IMR-90 (cell line): ENCODE results near the gene SRPK1. TPM values are rescaled to one million over a fixed set of nuclear protein-coding genes. Genes with fewer than 3 reads are reported as not detected.

ENCODE experiments used
- ATAC-seq: fragments of 200-7000 bp; cut with Tn5 transposase; 2 replicates; pipeline ENCODE4 v1.9.1; 2020; ENCODE audit warnings: low read depth, mild to moderate bottlenecking, moderate library complexity
- BruUV-seq: library from RNA; stranded (reverse); fragments of 400-500 nt; replicated peaks from 2 replicates; lab custom pipeline; 2021; lab: Mats Ljungman, UMichigan
- CTCF ChIA-PET: fragments of 300-600 bp; formaldehyde crosslinking; extraction: SDS; loops from one replicate; lab custom pipeline; 2021; ENCODE audit warnings: antibody characterized with exemption; lab: Yijun Ruan, JAX
- POLR2A ChIA-PET: fragments of 300-600 bp; sonication (Branson Sonifier 250); formaldehyde crosslinking; loops from one replicate; lab custom pipeline; 2022; ENCODE audit warnings: antibody characterized with exemption; ENCODE audit not compliant: unreplicated experiment; lab: Charles Lee
- DNase-seq: peaks from one replicate; pipeline ENCODE4 v3.0.0; 2013
- H2AFZ ChIP-seq: replicated peaks from 2 replicates; pipeline ENCODE3; 2013; ENCODE audit warnings: low read length, mild to moderate bottlenecking; ENCODE audit not compliant: poor library complexity
- H2AK5ac ChIP-seq: 2 replicates; pipeline ENCODE4 v1.6.1; 2013; ENCODE audit warnings: low read depth, low read length, inconsistent platforms
- H2AK9ac ChIP-seq: replicated peaks from 2 replicates; pipeline ENCODE3; 2013; ENCODE audit warnings: mild to moderate bottlenecking, low read depth, low read length, moderate library complexity; ENCODE audit not compliant: poor library complexity
- H2BK120ac ChIP-seq: 2 replicates; pipeline ENCODE4 v1.6.1; 2013; ENCODE audit warnings: low read depth, low read length, inconsistent platforms
- H2BK15ac ChIP-seq: 3 replicates; pipeline ENCODE4 v1.6.1; 2013; ENCODE audit warnings: low read depth, low read length, inconsistent platforms
- H2BK20ac ChIP-seq: 2 replicates; pipeline ENCODE4 v1.6.1; 2013; ENCODE audit warnings: low read depth, mild to moderate bottlenecking, inconsistent platforms, low read length, moderate library complexity
- H2BK5ac ChIP-seq: 2 replicates; pipeline ENCODE4 v1.6.1; 2013; ENCODE audit warnings: mild to moderate bottlenecking, low read depth, low read length, inconsistent platforms; ENCODE audit not compliant: poor library complexity, severe bottlenecking
- H3K14ac ChIP-seq: replicated peaks from 2 replicates; pipeline ENCODE4 v1.6.1; 2013; ENCODE audit warnings: low read depth, low read length, inconsistent platforms
- H3K18ac ChIP-seq: 2 replicates; pipeline ENCODE4 v1.6.1; 2013; ENCODE audit warnings: low read depth, low read length, control low read depth
- H3K23ac ChIP-seq: 2 replicates; pipeline ENCODE4 v1.6.1; 2013; ENCODE audit warnings: low read depth, low read length, inconsistent platforms
- H3K27ac ChIP-seq: 2 replicates; pipeline ENCODE4 v1.5.1; 2013; ENCODE audit warnings: mild to moderate bottlenecking, control low read depth, low read length; ENCODE audit not compliant: insufficient read depth
- H3K27me3 ChIP-seq: 2 replicates; pipeline ENCODE4 v1.6.1; 2013; ENCODE audit warnings: low read length; ENCODE audit not compliant: control insufficient read depth, insufficient read depth
- H3K36me3 ChIP-seq: 2 replicates; pipeline ENCODE4 v1.6.1; 2013; ENCODE audit warnings: low read length, mixed read lengths; ENCODE audit not compliant: control insufficient read depth, insufficient read depth
- H3K4ac ChIP-seq: 2 replicates; pipeline ENCODE4 v1.6.1; 2013; ENCODE audit warnings: low read depth, low read length, inconsistent platforms
- H3K4me1 ChIP-seq: 2 replicates; pipeline ENCODE4 v1.6.1; 2013; ENCODE audit warnings: low read length, mixed read lengths; ENCODE audit not compliant: control insufficient read depth, insufficient read depth
- H3K4me2 ChIP-seq: 2 replicates; pipeline ENCODE4 v1.6.1; 2013; ENCODE audit warnings: low read depth, mild to moderate bottlenecking, control low read depth, low read length, moderate library complexity
- H3K4me3 ChIP-seq: 2 replicates; pipeline ENCODE4 v1.5.1; 2013; ENCODE audit warnings: low read depth, mild to moderate bottlenecking, control low read depth, low read length, moderate library complexity; ENCODE audit not compliant: insufficient read depth
- H3K56ac ChIP-seq: 2 replicates; pipeline ENCODE4 v1.6.1; 2013; ENCODE audit warnings: low read length, inconsistent platforms; ENCODE audit not compliant: insufficient read depth; ENCODE audit errors: extremely low read depth
- H3K79me1 ChIP-seq, 2 experiments: 2 replicates each; pipeline ENCODE4 v1.6.1; 2013; ENCODE audit warnings: low read length in 2 of 2, inconsistent platforms in 1 of 2, low read depth in 1 of 2
- H3K9ac ChIP-seq: 2 replicates; pipeline ENCODE4 v1.6.1; 2013; ENCODE audit warnings: low read depth, low read length, control low read depth
- H3K9me1 ChIP-seq: 2 replicates; pipeline ENCODE4 v1.6.1; 2013; ENCODE audit warnings: low read length, inconsistent platforms; ENCODE audit not compliant: insufficient read depth
- H3K9me3 ChIP-seq: 2 replicates; pipeline ENCODE4 v1.6.1; 2013; ENCODE audit warnings: low read length; ENCODE audit not compliant: control insufficient read depth, insufficient read depth
- H4K20me1 ChIP-seq: 2 replicates; pipeline ENCODE4 v1.6.1; 2013; ENCODE audit warnings: low read length, inconsistent platforms; ENCODE audit not compliant: insufficient read depth
- H4K5ac ChIP-seq: 2 replicates; pipeline ENCODE4 v1.6.1; 2013; ENCODE audit warnings: mild to moderate bottlenecking, low read depth, low read length, control low read depth
- H4K8ac ChIP-seq, 2 experiments: 2 replicates each; pipeline ENCODE4 v1.6.1; 2013; ENCODE audit warnings: low read depth in 2 of 2, low read length in 2 of 2, control low read depth in 1 of 2, inconsistent platforms in 1 of 2
- H4K91ac ChIP-seq: 2 replicates; pipeline ENCODE4 v1.6.1; 2013; ENCODE audit warnings: low read depth, low read length, inconsistent platforms; ENCODE audit not compliant: insufficient read depth
- BHLHE40 ChIP-seq: fragments of 150-350 bp; IDR thresholded peaks from 2 replicates; pipeline ENCODE4 v1.6.1; 2016; ENCODE audit warnings: mild to moderate bottlenecking, low read depth, low read length
- CTCF ChIP-seq: conservative IDR thresholded peaks from 2 replicates; pipeline ENCODE4 v1.5.1; 2012; ENCODE audit warnings: mild to moderate bottlenecking, low read depth, low read length, improper control_type of control experiment
- MAFK ChIP-seq: IDR thresholded peaks from 2 replicates; pipeline ENCODE4 v1.6.1; 2012; ENCODE audit warnings: low read depth, low read length, improper control_type of control experiment
- MAZ ChIP-seq: IDR thresholded peaks from 2 replicates; pipeline ENCODE4 v1.6.1; 2012; ENCODE audit warnings: low read depth, mild to moderate bottlenecking, low read length, improper control_type of control experiment, moderate library complexity, borderline replicate concordance
- NFE2L2 ChIP-seq: fragments of 150-350 bp; IDR thresholded peaks from 2 replicates; pipeline ENCODE4 v1.6.1; 2016; ENCODE audit warnings: low read depth, mild to moderate bottlenecking, low read length
- RAD21 ChIP-seq: IDR thresholded peaks from 2 replicates; pipeline ENCODE4 v1.6.1; 2012; ENCODE audit warnings: low read length, improper control_type of control experiment
- RCOR1 ChIP-seq: IDR thresholded peaks from 2 replicates; pipeline ENCODE4 v1.6.1; 2012; ENCODE audit warnings: mild to moderate bottlenecking, low read length, improper control_type of control experiment; ENCODE audit not compliant: insufficient replicate concordance
- SMC3 ChIP-seq: fragments of 150-350 bp; IDR thresholded peaks from 2 replicates; pipeline ENCODE4 v1.6.1; 2016; ENCODE audit warnings: low read depth, mild to moderate bottlenecking, antibody characterized with exemption, low read length, moderate library complexity
- WGBS, 2 experiments: methylation state at CpG; one replicate each; pipeline versions ENCODE4 v1.1.5 to v1.1.7; 2013; ENCODE audit warnings: missing lambda C conversion rate in 2 of 2; ENCODE audit not compliant: insufficient read length in 1 of 2; ENCODE audit errors: extremely low coverage in 2 of 2; 5-methylcytosine and 5-hydroxymethylcytosine counted together
- dilution Hi-C: fragments of 300-500 bp; cut with HindIII; formaldehyde crosslinking; loops from one replicate; pipeline ENCODE4 v1.14.3; 2018; ENCODE audit warnings: low sequenced_read_pairs; ENCODE audit not compliant: unreplicated experiment
- in situ Hi-C: fragments of 300-500 bp; cut with MboI; formaldehyde crosslinking; loops from 3 replicates; pipeline ENCODE4 v1.14.3; 2019; ENCODE audit warnings: low sequenced_read_pairs, inconsistent platforms, mixed read lengths
- intact Hi-C: fragments of 100-400 bp; cut with micrococcal nuclease; formaldehyde crosslinking; loops from 2 replicates; pipeline ENCODE4 v1.10.0; 2022
- polyA plus RNA-seq, 3 experiments: library from polyadenylated mRNA; depleted of rRNA; stranded (reverse); fragments of >200 nt; gene quantifications; 2 replicates each; pipeline ENCODE4 v1.2.3, GENCODE V29; 2012; ENCODE audit warnings: low replicate concordance in 1 of 3
- total RNA-seq: library from RNA; depleted of rRNA; stranded (reverse); fragments of >200 nt; gene quantifications from 2 replicates; pipeline ENCODE4 v1.2.3, GENCODE V29; 2012
- TF ChIP-seq, protein P1 (sequence below): fragments of 150-350 bp; IDR thresholded peaks from 2 replicates; pipeline ENCODE4 v1.6.1; 2017; ENCODE audit warnings: mild to moderate bottlenecking, antibody characterized with exemption, low read length, low read depth

The SRPK1 gene
- total and polyA plus RNA-seq, 2 of the 4 experiments (the other 2 are of a cell fraction), result 22.5 to 44.6 TPM

GRCh38 chr6:35879151-35879550, 41.7 kb downstream of the SRPK1 start:
- no peaks in the 10 kb centered on the region for H3K27me3 ChIP-seq
- no peak overlapping the region for H2AK5ac ChIP-seq
- H2BK120ac ChIP-seq, result no peak overlapping the region
- peaks cover 6% of the 10 kb centered on the region for H3K9me3 ChIP-seq
- H3K4me2 ChIP-seq, result no peak overlapping the region
- H3K4me1 ChIP-seq, result no peaks in the 10 kb centered on the region
- no TSS peak for BruUV-seq
- intact Hi-C loops (no loop called here), in situ Hi-C loops (no loop called here), dilution Hi-C loops (no loop called here)
- ChIA-PET CTCF (interaction anchor here (0.7 kb wide), 1 partner anchor 9 kb away, joined by 3 read pairs; no protein-coding TSS in a partner anchor), POLR2A (no interaction called here)
- WGBS, 2 experiments, result no CpG with 5 or more reads among the region's 5 CpGs
- H2BK5ac ChIP-seq, result no peak overlapping the region
- ATAC-seq, result no peak
- H3K4ac ChIP-seq, result no peak overlapping the region
- TF ChIP-seq MAFK, result no peak
- no peak for TF ChIP-seq CTCF
- no peak for TF ChIP-seq RCOR1
- TF ChIP-seq MAZ, result no peak
- TF ChIP-seq RAD21, result no peak
- TF ChIP-seq BHLHE40, result no peak
- no peak for TF ChIP-seq NFE2L2
- no peak for TF ChIP-seq SMC3
- TF ChIP-seq, protein P1, sequence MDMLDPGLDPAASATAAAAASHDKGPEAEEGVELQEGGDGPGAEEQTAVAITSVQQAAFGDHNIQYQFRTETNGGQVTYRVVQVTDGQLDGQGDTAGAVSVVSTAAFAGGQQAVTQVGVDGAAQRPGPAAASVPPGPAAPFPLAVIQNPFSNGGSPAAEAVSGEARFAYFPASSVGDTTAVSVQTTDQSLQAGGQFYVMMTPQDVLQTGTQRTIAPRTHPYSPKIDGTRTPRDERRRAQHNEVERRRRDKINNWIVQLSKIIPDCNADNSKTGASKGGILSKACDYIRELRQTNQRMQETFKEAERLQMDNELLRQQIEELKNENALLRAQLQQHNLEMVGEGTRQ, result no peak
- no peak overlapping the region for H4K8ac ChIP-seq
- no peaks in the 10 kb centered on the region for H3K9me1 ChIP-seq
- H3K23ac ChIP-seq, result no peak overlapping the region
- no peak overlapping the region for H4K91ac ChIP-seq
- H2AK9ac ChIP-seq, result no peak overlapping the region
- H3K27ac ChIP-seq, result no peak overlapping the region
- H2BK15ac ChIP-seq, result no peak overlapping the region
- no peaks in the 10 kb centered on the region for H4K20me1 ChIP-seq
- no peak for DNase-seq
- no peak overlapping the region for H2AFZ ChIP-seq
- H3K56ac ChIP-seq, result no peak overlapping the region
- peaks cover 12% of the 10 kb centered on the region for H3K36me3 ChIP-seq
- H4K5ac ChIP-seq, result no peak overlapping the region
- no peak overlapping the region for H3K18ac ChIP-seq
- no peak overlapping the region for H3K14ac ChIP-seq
- H2BK20ac ChIP-seq, result no peak overlapping the region
- peaks cover 5 to 10% of the 10 kb centered on the region in 2 experiments; a peak in 3 of 4 replicates for H3K79me1 ChIP-seq
- no peak overlapping the region for H3K4me3 ChIP-seq
- no peak overlapping the region for H3K9ac ChIP-seq
